WTC11 (cell line): Measurements from ENCODE around the gene RPS28. TPM values are rescaled to one million over a fixed set of nuclear protein-coding genes. Genes with fewer than 3 reads are reported as not detected.

ENCODE experiments used
- ATAC-seq: fragments of 200-7000 bp; cut with Tn5 transposase; 2 replicates; pipeline ENCODE4 v1.10.0; 2021; ENCODE audit warnings: mild to moderate bottlenecking, moderate library complexity
- CTCF ChIA-PET: fragments of 300-600 bp; sonication (Branson Sonifier 250); formaldehyde crosslinking; loops from one replicate; lab custom pipeline; 2021; ENCODE audit warnings: antibody characterized with exemption; lab: Charles Lee
- POLR2A ChIA-PET: fragments of 350-600 bp; sonication (Branson Sonifier 250); formaldehyde crosslinking; loops from one replicate; lab custom pipeline; 2021; ENCODE audit warnings: antibody characterized with exemption; lab: Charles Lee
- DNase-seq: peaks from one replicate; pipeline ENCODE4 v3.0.0; 2021; ENCODE audit warnings: low spot score
- H3K27ac Mint-ChIP-seq: 2 replicates; pipeline ENCODE4 v1.8.0; 2021; ENCODE audit warnings: mixed read lengths
- H3K27me3 Mint-ChIP-seq: 2 replicates; pipeline ENCODE4 v1.8.0; 2021; ENCODE audit warnings: low read depth, mild to moderate bottlenecking, moderate library complexity, mixed read lengths
- H3K36me3 Mint-ChIP-seq: 2 replicates; pipeline ENCODE4 v1.8.0; 2021; ENCODE audit warnings: mixed read lengths
- H3K4me1 Mint-ChIP-seq: 2 replicates; pipeline ENCODE4 v1.8.0; 2022; ENCODE audit warnings: mixed read lengths
- H3K4me3 Mint-ChIP-seq: 2 replicates; pipeline ENCODE4 v1.8.0; 2021; ENCODE audit warnings: mild to moderate bottlenecking, moderate library complexity, mixed read lengths
- H3K9me3 Mint-ChIP-seq: 2 replicates; pipeline ENCODE4 v1.8.0; 2021; ENCODE audit warnings: mixed read lengths
- EMX1 ChIP-seq: fragments of 250-450 bp; sonication (Bioruptor Pico); IDR thresholded peaks from 2 replicates; pipeline ENCODE4 v1.8.0; 2021; ENCODE audit warnings: mild to moderate bottlenecking
- FOXK1 ChIP-seq: sonication (generic); formaldehyde crosslinking; IDR thresholded peaks from 2 replicates; pipeline ENCODE4 v1.8.0; 2022; ENCODE audit warnings: mild to moderate bottlenecking, moderate library complexity, missing genetic modification reagents
- KAT7 ChIP-seq: sonication (generic); formaldehyde crosslinking; IDR thresholded peaks from 2 replicates; pipeline ENCODE4 v1.8.1; 2023; ENCODE audit warnings: missing genetic modification reagents, mild to moderate bottlenecking, borderline replicate concordance
- MXD4 ChIP-seq: fragments of 250-450 bp; sonication (Bioruptor Pico); IDR thresholded peaks from 2 replicates; pipeline ENCODE4 v1.8.0; 2021; ENCODE audit warnings: mild to moderate bottlenecking, moderate library complexity, borderline replicate concordance
- NR2C2 ChIP-seq: sonication (generic); formaldehyde crosslinking; IDR thresholded peaks from 2 replicates; pipeline ENCODE4 v1.8.0; 2022; ENCODE audit warnings: mild to moderate bottlenecking, missing genetic modification reagents
- OVOL2 ChIP-seq: fragments of 250-450 bp; sonication (Bioruptor Pico); IDR thresholded peaks from 2 replicates; pipeline ENCODE4 v1.9.0; 2021; ENCODE audit warnings: mild to moderate bottlenecking, borderline replicate concordance
- SMAD3 ChIP-seq: sonication (generic); formaldehyde crosslinking; IDR thresholded peaks from 2 replicates; pipeline ENCODE4 v1.8.0; 2022; ENCODE audit warnings: missing genetic modification reagents, mild to moderate bottlenecking, borderline replicate concordance
- ZNF121 ChIP-seq: sonication (generic); formaldehyde crosslinking; IDR thresholded peaks from 2 replicates; pipeline ENCODE4 v1.8.0; 2023; ENCODE audit warnings: missing genetic modification reagents
- ZNF138 ChIP-seq: sonication (generic); formaldehyde crosslinking; conservative IDR thresholded peaks from 2 replicates; pipeline ENCODE4 v1.8.1; 2022; ENCODE audit warnings: mild to moderate bottlenecking, moderate library complexity, missing genetic modification reagents
- ZNF317 ChIP-seq: sonication (generic); formaldehyde crosslinking; IDR thresholded peaks from 2 replicates; pipeline ENCODE4 v1.8.1; 2023; ENCODE audit warnings: low read depth, mild to moderate bottlenecking, moderate library complexity, missing genetic modification reagents, borderline replicate concordance
- total RNA-seq: library from RNA; stranded (reverse); gene quantifications from 3 replicates; pipeline ENCODE4 v1.2.3, GENCODE V29; 2021
- TF ChIP-seq, protein P1 (sequence below): sonication (generic); formaldehyde crosslinking; IDR thresholded peaks from 2 replicates; pipeline ENCODE4 v1.8.0; 2023; ENCODE audit warnings: mild to moderate bottlenecking, missing genetic modification reagents
- TF ChIP-seq, protein P2 (sequence below): sonication (generic); formaldehyde crosslinking; IDR thresholded peaks from 2 replicates; pipeline ENCODE4 v1.8.0; 2023; ENCODE audit warnings: missing genetic modification reagents, mild to moderate bottlenecking, borderline replicate concordance
- TF ChIP-seq, protein P3 (sequence below): fragments of 250-450 bp; sonication (Bioruptor Pico); conservative IDR thresholded peaks from 2 replicates; pipeline ENCODE4 v1.9.0; 2021; ENCODE audit warnings: mild to moderate bottlenecking
- TF ChIP-seq, protein P4 (sequence below): sonication (generic); formaldehyde crosslinking; IDR thresholded peaks from 2 replicates; pipeline ENCODE4 v1.8.1; 2022; ENCODE audit warnings: low read depth, mild to moderate bottlenecking, moderate library complexity, missing genetic modification reagents, borderline replicate concordance

The RPS28 gene
- total RNA-seq, 1 experiment from 2014 or later, result 2,082 TPM

DNA sequence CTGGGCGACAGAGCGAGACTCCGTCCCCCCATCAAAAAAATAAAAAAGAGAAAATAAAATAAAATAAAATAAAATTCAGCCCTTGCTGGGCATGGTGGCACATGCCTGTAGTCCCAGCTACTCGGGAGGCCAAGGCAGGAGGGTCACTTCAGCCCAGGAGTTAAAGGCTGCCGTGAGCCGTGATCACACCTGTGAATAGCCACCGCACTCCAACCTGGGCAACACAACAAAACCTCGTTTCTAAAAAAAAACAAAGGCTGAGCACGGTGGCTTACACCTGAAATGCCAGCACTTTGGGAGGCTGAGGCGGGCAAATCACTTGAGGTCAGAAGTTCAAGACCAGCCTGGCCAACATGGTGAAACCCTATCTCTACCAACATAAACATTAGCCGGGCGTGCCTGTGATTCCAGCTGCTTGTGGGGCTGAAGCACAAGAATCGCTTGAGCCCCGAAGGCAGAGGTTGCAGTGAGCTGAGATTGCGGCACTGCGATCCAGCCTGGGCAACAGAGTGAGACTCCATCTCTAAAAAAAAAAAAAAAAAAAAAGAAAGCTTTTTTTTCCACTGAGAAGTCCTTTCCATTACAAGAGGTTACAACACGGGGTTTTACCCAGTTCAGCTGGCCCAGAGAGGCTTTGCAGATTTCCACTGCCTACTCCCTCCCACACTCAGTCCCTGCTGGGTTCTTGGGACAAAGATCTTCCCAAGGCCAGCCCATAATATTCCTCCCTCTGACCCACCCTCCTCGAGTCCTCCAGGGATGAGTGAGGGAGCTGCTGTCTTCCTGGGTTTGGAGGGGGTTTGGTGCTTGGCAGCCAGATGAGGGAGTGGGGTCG is 49.1 kb downstream of the RPS28 start:
- H3K4me1 Mint-ChIP-seq, result peaks cover 20% of the 10 kb centered on the region
- ChIA-PET POLR2A (no interaction called here), CTCF (interaction anchor here (0.6 to 2.2 kb wide), 3 partner anchors 17 to 295 kb away, joined by 3 to 8 read pairs (median 5); partner anchors contain the start of gene RAB11B)
- no peak for TF ChIP-seq FOXK1
- no peak for TF ChIP-seq MXD4 (CRISPR knock-in tag)
- TF ChIP-seq ZNF138 (CRISPR knock-in tag), result no peak
- TF ChIP-seq, protein P1, sequence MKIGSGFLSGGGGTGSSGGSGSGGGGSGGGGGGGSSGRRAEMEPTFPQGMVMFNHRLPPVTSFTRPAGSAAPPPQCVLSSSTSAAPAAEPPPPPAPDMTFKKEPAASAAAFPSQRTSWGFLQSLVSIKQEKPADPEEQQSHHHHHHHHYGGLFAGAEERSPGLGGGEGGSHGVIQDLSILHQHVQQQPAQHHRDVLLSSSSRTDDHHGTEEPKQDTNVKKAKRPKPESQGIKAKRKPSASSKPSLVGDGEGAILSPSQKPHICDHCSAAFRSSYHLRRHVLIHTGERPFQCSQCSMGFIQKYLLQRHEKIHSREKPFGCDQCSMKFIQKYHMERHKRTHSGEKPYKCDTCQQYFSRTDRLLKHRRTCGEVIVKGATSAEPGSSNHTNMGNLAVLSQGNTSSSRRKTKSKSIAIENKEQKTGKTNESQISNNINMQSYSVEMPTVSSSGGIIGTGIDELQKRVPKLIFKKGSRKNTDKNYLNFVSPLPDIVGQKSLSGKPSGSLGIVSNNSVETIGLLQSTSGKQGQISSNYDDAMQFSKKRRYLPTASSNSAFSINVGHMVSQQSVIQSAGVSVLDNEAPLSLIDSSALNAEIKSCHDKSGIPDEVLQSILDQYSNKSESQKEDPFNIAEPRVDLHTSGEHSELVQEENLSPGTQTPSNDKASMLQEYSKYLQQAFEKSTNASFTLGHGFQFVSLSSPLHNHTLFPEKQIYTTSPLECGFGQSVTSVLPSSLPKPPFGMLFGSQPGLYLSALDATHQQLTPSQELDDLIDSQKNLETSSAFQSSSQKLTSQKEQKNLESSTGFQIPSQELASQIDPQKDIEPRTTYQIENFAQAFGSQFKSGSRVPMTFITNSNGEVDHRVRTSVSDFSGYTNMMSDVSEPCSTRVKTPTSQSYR (CRISPR knock-in tag), result no peak
- TF ChIP-seq SMAD3 (CRISPR knock-in tag), result no peak
- H3K27ac Mint-ChIP-seq, result no peak overlapping the region
- DNase-seq (no peak), ATAC-seq (no peak)
- H3K36me3 Mint-ChIP-seq, result peaks cover 9% of the 10 kb centered on the region
- peaks cover 27% of the 10 kb centered on the region for H3K27me3 Mint-ChIP-seq
- no peaks in the 10 kb centered on the region for H3K9me3 Mint-ChIP-seq
- no peak overlapping the region for H3K4me3 Mint-ChIP-seq

DNA sequence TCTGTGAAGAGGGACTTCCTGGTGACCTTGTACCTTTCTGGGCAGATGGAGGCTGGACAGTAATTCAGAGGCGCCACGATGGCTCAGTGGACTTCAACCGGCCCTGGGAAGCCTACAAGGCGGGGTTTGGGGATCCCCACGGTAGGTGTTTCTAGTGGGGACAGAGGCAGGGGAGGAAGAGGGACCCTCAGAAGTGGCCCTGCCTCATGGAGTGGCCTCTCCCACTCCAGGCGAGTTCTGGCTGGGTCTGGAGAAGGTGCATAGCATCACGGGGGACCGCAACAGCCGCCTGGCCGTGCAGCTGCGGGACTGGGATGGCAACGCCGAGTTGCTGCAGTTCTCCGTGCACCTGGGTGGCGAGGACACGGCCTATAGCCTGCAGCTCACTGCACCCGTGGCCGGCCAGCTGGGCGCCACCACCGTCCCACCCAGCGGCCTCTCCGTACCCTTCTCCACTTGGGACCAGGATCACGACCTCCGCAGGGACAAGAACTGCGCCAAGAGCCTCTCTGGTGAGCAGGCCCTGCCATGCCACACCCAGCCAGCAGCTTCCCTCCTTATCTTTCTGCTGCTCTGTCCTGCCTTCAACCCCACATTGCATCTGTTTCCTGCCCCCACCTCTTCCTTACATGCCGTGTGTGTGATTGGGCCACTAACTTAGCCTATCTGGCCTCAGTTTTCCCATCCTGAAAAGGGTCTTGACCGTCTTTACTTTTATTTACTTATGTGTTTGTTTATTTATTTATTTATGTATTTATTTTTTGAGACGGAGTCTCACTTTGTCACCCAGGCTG is 49.9 kb downstream of the RPS28 start:
- ChIA-PET CTCF (interaction anchor here (0.6 to 2.2 kb wide), 2 partner anchors 17 to 19 kb away, joined by 5 to 8 read pairs; partner anchors contain the start of gene RAB11B), POLR2A (no interaction called here)
- Mint-ChIP-seq H3K27ac (no peak overlapping the region), H3K9me3 (0 out of 2 replicates have a peak, but pooled peaks cover under 1% of the 10 kb centered on the region), H3K36me3 (peaks cover 10% of the 10 kb centered on the region), H3K27me3 (peaks cover 19% of the 10 kb centered on the region), H3K4me1 (peaks cover 18% of the 10 kb centered on the region), H3K4me3 (no peak overlapping the region)
- ATAC-seq (no peak), DNase-seq (no peak)
- TF ChIP-seq, protein P2, sequence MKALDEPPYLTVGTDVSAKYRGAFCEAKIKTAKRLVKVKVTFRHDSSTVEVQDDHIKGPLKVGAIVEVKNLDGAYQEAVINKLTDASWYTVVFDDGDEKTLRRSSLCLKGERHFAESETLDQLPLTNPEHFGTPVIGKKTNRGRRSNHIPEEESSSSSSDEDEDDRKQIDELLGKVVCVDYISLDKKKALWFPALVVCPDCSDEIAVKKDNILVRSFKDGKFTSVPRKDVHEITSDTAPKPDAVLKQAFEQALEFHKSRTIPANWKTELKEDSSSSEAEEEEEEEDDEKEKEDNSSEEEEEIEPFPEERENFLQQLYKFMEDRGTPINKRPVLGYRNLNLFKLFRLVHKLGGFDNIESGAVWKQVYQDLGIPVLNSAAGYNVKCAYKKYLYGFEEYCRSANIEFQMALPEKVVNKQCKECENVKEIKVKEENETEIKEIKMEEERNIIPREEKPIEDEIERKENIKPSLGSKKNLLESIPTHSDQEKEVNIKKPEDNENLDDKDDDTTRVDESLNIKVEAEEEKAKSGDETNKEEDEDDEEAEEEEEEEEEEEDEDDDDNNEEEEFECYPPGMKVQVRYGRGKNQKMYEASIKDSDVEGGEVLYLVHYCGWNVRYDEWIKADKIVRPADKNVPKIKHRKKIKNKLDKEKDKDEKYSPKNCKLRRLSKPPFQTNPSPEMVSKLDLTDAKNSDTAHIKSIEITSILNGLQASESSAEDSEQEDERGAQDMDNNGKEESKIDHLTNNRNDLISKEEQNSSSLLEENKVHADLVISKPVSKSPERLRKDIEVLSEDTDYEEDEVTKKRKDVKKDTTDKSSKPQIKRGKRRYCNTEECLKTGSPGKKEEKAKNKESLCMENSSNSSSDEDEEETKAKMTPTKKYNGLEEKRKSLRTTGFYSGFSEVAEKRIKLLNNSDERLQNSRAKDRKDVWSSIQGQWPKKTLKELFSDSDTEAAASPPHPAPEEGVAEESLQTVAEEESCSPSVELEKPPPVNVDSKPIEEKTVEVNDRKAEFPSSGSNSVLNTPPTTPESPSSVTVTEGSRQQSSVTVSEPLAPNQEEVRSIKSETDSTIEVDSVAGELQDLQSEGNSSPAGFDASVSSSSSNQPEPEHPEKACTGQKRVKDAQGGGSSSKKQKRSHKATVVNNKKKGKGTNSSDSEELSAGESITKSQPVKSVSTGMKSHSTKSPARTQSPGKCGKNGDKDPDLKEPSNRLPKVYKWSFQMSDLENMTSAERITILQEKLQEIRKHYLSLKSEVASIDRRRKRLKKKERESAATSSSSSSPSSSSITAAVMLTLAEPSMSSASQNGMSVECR, result no peak
- TF ChIP-seq ZNF121 (CRISPR knock-in tag) (no peak), NR2C2 (CRISPR knock-in tag) (no peak), EMX1 (CRISPR knock-in tag) (no peak), SMAD3 (CRISPR knock-in tag) (no peak), KAT7 (CRISPR knock-in tag) (no peak), ZNF317 (CRISPR knock-in tag) (no peak), OVOL2 (CRISPR knock-in tag) (no peak)
- TF ChIP-seq, protein P3, sequence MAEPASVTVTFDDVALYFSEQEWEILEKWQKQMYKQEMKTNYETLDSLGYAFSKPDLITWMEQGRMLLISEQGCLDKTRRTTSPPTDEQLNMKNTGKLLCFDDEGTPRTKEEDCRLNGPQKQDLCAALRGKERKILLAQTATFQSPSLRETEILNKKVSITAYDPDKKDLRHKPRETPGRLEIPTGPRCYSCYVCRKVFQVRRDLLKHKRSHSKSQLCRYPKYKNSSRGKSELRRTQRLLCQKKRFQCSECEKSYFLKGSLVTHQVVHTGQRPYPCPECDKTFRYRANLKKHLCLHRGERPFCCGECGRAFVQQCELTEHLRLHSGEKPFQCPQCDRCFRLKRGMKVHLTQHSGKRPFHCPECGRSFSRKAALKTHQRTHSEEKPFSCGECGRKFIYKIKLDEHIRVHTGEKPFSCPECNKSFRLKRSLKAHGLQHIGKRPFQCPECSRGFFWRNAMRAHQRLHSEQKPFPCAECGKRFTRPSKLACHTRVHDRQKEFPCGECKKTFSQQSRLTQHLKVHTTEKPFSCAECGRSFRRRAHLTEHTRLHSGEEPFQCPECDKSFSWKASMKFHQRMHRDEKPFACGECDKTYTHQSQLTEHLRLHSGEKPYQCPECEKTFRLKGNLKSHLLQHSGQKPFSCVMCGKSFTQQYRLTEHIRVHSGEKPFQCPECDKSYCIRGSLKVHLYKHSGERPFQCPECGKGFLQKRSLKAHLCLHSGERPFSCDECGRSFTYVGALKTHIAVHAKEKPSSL, result no peak
- TF ChIP-seq, protein P4, sequence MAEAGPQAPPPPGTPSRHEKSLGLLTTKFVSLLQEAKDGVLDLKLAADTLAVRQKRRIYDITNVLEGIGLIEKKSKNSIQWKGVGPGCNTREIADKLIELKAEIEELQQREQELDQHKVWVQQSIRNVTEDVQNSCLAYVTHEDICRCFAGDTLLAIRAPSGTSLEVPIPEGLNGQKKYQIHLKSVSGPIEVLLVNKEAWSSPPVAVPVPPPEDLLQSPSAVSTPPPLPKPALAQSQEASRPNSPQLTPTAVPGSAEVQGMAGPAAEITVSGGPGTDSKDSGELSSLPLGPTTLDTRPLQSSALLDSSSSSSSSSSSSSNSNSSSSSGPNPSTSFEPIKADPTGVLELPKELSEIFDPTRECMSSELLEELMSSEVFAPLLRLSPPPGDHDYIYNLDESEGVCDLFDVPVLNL (CRISPR knock-in tag), result no peak
